Lung microvascular endothelial cell (primary cell): Measurements from ENCODE around the gene AQR. TPM values are rescaled to one million over a fixed set of nuclear protein-coding genes. Genes with fewer than 3 reads are reported as not detected.
"Not testable (repeated sequence)": the region's sequence is repeated elsewhere in the genome, so short reads cannot be mapped to it uniquely, and the experiment has no call there.

Experiments
- DNase-seq, 2 donors: peaks; one replicate each; pipeline versions ENCODE4 v3.0.0 to v3.0.0-alpha.2; 2010; ENCODE audit warnings: low read depth in 2 of 2
- total RNA-seq: library from RNA; depleted of rRNA; stranded (reverse); fragments of >200 nt; gene quantifications from 2 replicates; pipeline ENCODE4 v1.2.1, GENCODE V29; 2014

The AQR gene
- total RNA-seq, result 12.9 and 16.1 TPM in 2 replicates

DNA sequence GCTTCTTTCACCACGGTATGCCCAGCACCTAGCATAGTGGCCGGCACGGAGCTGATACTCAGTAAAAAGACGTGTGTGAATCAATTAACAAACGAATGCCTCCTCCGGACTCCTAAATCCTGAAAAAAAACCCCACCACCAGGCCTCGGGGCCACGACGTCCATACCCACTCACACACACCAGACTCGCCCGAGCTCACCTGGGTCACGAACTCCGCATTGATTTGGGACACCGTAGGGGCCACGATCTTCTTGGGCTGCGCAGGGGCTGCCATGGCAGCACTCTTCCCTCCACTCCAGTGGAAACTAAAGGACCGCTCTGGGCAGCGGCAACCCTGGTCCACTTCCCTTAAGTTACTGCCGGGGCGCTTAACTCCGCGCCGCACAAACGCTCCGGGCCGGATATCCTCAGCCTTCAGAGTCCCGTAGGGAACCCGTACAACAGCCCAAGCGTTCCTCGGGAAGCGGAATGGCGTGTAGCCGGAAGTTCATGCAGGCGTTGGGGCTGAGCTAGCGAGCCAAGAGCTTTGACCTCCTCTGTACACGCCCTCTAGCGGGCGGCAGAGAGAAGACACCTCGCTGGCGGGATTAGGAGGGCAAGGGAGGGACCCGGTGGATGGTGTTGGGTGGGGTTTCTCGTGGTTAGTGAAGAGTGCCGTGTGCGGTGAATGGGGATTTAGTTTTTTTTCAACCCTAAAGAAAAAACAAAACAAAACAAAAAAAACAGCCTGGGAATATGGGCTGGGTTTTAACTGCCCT, at the start of gene AQR:
TSS of gene AQR (minus strand) at position 403 of the 758 bp plus-strand sequence. CDS start at position 274, 129 bp downstream.
- peak; percentile 98 to 99 for DNase-seq

DNA sequence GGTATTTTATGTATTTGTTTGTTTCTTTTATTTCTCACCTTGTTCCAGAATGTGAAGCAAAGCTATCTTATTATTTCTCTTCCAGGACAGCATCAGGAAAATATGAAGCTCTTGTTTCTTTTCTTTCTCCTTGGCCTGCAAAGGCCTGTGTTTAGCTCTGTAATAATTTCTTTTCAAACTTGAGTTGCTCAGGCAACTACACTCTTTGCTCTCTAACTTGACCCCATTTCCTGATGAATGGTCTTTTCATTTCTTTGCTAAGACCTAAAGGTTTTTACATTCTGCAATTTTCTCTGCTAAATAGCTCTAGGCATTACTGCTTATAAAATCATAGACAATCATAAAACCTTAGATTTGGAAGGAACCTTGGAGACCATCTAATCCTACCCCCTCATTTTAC, 44.7 kb upstream of the AQR start:
- no peak for DNase-seq

DNA sequence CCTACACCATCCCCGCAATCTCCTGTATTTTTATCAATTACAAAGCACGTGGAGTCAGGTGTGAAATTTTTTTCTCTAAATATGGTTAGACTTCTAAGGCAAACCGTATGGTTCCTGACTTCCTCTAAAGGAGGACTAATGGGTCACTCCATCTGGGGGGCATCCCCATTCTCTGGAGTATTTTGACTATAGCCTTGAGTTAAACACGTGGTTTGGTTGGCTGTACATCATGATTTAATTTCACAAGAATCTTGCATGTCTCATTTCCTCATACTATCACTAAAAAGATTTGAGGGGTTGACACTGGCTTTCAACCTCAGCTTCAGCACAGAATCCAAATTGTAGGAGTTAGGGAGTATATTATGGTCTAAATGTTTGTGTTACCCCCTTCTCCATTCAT, 43.8 kb upstream of the AQR start:
- no peak for DNase-seq

DNA sequence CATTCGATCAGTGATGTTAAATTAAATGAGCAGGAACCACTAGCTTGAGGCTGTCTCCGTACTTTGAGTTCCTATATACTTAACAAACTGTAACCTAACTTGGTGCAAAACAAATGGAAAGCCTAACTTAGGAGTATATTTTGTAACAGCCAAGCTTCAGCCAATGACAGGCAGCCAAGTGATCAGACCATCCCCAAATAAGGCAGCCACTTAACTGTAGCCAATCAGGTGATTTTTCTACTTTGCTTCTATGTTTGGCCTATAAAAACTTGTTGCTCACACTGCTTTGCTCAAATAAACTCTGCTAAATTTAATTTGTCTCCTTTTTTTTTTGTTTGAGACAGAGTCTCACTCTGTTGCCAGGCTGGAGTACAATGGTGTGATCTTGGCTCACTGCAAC, 37.9 kb upstream of the AQR start:
- no peak for DNase-seq

DNA sequence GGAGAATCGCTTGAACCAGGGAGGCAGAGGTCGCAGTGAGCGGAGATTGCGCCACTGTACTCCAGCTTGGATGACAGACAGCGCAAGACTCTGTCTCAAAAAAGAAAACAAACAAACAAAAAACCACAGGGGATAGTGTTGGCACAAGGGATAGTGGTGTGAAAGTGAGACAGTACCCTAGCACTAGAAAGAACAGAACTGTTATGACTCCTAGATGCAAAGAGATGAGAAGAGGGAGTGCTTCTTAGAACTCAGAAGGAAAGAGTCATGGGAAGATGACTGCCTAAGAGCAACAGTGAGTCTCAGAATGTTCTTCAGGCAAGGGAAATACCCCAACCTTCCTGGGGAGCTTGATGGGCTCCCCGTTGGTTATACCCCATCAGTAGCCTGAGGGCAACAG, 36.4 kb upstream of the AQR start:
- DNase-seq, result no peak

DNA sequence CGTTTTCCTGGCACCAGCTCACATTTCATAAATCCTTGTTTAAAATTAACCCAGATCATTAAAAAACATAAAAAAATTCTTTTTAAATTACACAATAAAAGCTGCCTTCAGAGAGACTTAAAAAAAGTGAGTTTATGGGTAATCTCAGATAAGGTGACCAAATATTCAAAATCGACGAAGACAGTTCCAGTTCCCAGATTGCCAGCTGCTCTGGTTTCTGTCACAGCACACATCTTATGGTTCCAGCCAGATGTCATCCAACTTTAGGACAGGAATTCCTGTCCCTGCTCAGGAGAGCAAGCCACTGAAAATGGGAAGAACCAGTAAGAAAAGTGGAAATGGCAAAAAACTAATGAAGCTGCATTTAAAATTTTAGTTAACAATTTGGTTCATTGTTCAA, 34.4 kb upstream of the AQR start:
- no peak for DNase-seq

DNA sequence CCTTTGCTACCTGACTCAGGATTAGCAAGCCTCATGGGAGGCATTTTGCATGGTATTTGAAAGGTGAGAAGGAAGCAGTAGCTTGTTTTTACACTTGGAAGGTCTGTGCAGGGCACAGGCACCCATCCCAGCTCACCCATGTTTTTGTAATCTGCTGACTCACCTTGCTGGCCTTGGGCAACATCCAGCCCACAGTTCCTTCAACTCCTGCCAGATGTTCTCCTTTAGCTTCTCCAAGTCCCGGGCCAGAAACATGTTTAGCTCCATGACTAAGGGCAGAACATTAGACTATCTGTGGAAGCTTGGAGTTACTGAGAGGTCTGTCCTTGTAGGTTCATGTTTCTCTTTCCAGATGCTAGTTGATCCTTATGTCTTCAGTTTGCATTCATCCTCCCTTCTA, 31.0 kb upstream of the AQR start:
- DNase-seq, result no peak

DNA sequence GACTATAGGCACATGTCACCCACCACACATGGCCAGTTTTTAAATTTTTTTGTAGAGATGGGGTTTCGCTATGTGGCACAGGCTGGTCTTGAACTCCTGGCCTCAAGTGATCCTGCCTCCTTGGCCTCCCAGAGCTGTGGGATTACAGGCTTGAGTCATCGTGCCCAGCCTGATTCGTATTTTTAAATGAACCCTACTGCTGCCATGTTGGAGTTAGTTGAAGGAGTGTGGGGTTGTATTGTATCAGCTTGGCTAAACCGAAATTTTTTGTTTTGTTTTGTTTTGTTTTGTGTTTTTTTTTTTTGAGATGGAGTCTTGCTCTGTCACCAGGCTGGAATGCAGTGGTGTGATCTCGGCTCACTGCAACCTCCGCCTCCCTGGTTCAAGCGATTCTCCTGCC, 30.4 kb upstream of the AQR start:
- no peak for DNase-seq

DNA sequence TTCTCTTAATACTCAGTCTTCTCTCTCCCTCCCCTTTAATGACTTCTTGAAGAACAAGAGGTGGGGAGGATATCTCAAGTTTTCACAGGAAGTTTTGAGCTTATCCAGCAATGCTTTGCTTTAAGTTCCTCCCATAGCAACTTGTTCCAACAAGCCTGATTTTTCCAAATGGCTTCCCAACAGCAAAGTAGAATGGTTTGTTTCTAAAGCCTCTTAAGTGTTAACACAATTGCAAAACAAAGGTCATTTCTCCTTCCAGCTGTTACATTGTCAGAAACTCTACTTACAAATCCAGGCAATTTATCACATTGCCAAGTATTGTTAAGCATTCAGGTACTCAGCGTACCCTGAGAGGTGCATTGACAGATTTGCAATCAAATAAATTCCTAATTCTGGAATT, 25.4 kb upstream of the AQR start:
- DNase-seq, result no peak

DNA sequence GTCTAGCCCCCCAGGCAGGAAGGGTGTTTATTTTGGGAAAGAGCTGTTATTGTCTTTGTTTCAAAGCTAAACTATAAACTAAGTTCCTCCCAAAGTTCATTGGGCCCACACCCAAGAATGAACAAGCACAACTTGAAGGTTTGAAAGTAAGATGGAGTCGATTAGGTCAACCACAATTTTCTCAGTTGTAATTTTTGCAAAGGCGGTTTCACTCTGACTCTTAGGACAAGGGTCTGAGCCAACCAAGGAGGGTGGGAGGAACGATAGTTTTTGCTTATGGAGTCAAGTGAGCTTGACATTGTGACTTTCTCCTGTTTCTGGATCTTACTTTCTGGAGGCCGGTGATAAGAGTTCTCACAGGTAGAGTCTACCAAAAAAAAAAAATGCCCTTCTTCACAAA, 24.3 kb upstream of the AQR start:
- DNase-seq, result no peak

DNA sequence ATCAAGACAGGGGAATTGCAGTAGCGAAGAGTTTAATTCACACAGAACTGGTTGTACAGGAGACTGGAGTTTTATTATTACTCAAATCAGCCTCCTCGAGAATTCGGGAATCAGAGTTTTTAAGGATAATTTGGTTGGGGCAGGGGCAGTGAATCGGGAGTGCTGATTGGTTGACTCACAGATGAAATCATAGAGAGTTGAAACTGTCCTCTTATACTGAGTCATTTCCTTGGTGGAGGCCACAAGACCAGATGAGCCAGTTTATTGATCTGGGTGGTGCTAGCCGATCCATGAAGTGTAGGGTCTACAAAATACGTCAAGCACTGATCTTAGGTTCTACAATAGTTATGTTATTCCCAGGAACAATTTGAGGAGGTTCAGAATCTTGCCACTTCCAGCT, 23.9 kb upstream of the AQR start:
- DNase-seq, result no peak

DNA sequence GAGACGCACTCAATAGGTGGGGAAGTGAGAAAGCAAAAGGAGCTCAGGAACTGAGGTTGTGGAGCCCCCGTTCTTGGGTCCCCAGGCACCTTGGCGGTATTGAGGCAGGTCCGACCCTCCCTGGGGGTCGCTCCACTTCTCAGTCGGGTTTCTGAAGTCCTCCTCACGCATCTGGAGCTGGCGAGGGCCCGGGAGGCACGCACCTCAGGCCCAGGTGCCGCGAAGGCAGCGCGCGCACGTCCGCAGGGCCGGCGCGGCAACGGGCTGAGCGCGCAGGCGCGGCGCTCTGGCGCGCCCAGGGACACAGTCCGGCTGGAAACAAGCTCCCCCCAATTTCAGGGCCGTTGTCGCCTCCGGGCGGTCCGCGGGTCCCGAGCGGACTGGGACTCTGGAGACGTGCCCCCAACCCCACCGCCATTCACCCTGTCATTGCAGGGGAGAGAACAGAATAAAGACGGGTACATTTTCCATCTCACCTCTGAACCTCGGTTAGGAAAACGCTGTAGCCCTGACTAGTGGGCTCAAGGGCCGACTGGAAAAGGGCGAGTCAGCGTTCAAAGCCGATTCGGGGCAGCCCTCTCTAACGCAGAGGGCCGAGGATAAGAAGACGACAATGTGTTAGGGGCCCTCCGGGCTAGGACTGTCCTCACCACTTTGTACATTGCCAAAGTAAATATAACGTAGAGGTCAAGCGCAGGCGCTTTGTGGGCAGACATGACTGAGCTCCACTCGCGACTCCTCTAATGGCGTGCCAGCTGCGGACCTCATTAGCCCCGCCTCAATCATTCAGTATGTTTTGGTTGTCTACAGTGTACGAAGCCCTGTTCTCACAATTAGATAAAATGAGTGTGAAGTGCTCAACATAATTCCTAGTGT, 18.7 kb upstream of the AQR start, which contains the start of gene ZNF770:
TSS of gene ZNF770 (minus strand) at position 261 of the 876 bp plus-strand sequence. CDS start 4,853 bp downstream, outside the sequence.
- DNase-seq, result peak; percentile 83 to 90

DNA sequence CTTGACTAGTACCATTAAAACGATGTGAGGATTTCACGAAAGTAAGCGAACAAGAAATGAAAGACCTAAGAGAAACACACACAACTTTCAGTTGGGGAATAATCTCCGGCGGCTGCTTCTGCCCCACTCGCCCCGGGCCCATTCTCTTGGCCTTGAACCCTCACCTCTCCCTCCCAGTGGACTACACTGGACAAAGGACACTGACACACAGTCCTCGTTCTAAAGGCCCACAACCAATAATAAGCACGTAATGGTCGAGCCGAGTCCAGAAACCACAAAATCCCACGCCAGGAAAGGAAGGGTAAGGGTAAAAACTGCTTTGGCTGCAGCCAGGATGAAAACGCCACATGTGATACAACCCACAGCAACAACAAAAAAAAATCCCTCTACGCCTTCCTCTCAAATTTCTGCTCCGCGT, 18.1 kb upstream of the AQR start:
- no peak for DNase-seq

DNA sequence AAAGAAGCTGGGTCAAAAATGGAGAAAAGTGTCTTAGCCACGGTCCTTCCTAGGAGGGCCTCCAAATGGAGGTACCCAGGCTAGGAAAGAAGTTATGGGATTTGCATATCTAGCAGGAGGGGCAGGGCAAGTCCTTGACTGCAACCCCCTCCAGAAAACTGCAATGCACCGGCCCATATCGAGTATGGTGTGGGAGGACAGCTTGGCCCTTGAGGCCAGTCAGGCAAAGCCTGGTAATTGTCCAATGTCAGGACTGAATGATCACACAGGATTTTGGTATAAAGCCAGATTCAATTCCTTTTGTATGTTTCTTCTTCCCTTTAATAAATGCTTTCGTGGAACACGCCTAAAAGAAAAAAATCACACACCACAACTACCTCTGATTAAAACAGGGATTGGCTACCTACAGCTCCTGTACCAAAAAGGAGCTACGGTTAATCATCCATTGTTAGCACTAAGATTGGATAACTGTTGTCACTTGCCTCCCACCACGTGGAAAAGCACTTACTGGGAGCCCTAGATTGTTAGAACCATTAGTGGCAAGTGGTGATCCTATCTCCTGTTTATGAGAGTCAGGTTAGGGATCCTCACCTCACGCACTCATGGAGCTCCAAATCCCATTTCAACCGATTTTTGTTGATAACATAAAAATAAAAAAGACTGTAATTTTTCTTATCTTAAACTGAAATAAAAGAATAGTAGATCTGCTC, 17.4 kb upstream of the AQR start:
- DNase-seq, result peak; percentile 11 to 17

DNA sequence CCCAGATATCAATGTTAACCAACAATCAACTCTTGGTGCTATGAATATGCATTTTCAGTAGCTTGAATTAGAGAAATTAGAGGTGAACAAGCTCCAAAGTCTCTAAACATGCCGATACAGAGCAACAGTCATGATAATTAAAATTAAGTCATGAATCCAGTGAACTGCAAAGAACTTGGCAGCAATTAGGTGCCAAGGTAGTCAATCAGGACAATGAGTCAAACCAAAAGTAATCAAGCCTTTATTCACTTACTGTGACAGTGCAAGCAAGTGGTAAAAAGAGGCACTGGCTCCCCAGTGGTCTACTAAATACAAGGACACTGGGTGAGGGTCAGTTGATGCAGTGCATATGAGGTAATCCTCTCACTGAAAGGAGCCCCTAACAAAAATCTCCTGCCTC, 16.8 kb upstream of the AQR start:
- no peak for DNase-seq

DNA sequence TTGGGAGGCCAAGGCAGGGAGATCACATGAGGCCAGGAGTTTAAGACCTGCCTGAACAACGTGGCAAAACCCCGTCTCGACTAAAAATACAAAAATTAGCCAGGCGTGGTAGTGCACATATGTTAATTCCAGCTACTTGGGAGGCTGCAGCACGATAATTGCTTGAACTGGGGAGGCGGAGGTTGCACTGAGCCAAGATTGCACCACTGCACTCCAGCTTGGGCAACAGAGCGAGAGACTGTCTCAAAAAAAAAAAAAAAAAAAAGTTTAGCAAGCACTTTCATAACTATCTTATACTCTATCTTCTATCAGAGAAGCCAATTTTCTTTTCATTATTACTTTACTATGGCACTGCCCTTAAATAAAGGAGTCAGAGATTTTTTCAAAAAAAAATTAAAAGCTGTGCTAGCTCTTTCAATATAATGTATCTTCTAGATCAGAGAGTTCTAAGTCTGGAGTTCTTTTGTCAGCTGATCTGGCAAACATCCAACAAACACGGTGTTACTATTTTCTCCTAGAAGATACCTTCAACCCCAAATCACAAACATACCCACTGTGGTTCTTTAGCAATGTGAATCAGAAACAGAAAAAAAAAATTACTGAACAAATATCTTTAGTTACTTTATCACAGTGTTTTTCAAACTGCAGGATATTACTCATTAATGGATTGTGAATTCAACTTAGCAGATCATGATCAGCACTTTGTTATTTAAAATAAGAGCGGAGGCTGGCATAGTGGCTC, 15.5 kb upstream of the AQR start:
- peak; percentile 26 to 62 for DNase-seq

DNA sequence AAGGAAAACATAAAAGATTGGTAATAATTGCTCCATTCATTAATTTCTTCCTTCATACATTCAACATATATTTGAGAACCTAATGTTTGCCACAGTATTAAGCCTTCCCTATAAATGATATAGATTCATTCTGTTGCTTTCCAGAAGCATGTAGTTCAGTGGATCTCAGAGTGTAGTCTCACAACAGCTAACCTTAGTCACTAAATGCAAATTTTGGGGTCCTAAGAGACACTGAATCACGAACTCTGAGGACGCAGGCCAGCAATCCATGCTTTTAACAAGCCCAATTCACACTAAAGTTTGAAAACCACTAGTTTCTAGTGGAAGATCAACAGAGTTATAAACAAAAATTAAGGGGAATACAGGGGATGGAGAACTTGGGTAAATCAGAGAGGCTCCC, 7.2 kb upstream of the AQR start:
- no peak for DNase-seq

DNA sequence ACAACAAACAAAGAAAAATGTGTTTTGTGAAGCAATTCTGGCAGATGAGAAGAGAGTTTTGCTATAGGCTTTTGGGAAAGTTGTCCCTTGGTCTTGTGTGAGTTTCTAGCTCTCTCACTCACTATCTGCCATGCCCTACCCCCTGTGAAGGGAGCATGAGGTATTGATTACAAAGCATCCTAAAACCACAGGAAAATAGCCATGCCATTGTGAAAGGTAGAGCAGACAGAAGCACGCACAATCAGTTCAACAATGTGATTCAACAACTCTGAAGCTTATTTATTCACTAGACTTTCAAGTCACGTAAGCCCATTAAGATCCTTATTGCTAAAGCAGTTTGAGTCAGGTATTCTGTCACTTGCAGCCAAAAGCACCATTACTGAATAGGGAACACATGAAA, 6.5 kb upstream of the AQR start:
- DNase-seq, result no peak

DNA sequence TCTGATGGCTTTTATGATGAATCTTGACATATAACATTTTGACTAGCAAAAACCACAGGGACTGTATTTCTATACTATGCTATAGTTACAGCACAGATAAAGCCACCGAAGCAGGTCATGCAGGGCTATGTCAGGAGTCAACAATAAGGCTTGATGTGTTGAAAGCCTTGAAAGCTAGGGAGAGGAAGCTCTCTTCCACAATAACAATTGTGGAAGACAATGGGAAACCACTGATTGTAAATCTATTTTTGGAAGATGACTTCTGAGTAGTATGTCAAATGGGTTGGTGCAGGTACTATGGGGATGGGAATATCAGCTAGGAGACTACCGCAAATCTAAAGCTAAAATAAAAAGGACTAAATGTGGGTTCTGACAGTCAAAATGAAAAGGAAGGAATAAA, 4.0 kb upstream of the AQR start:
- DNase-seq, result peak; percentile 3 to 27

DNA sequence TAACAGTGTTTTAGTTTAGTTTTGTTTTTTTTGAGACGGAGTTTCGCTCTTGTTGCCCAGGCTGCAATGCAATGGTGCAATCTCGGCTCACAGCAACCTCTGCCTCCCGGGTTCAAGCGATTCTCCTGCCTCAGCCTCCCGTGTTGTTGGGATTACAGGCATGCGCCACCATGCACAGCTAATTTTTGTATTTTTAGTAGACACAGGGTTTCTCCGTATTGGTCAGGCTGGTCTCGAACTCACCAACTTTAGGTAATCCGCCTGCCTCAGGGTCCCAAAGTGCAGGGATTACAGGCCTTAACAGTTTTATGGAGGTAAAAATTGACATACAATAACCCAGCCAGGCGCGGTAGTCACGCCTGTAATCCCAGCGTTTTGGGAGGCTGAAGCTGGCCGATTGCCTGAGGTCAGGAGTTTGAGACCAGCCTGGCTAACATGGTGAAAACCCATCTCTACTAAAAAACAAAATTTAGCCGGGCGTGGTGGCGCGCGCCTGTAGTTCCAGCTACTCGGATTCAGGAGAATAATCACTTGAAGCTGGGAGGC, 629 bp upstream of the AQR start:
- DNase-seq, result not testable (repeated sequence)

DNA sequence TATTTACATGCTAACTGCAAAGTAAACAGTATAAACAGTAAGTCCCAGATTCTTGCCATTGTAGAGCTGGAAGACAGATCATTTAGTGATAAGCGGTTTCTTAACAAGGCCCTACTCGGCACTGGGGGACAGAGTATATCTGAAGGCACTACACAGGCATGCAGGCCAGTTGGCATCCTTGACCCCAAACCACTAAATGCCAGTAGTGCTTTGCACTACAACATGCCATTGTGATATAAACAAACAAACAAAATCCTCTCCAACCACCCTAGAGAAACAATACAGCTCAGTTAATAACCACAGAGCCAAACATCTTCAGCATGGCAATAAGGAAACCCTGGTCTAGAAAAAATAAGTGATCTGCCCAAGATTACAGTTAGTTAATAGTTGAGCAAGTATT, 5.3 kb downstream of the AQR start:
- DNase-seq, result no peak
